Lower lobe of right lung (tissue), 2 donors: ENCODE measurements around the gene ARHGEF6. TPM values are rescaled to one million over a fixed set of nuclear protein-coding genes. Genes with fewer than 3 reads are reported as not detected.

ENCODE experiments used
- ATAC-seq, 2 donors: fragments of 200-7000 bp; cut with Tn5 transposase; one replicate each; pipeline ENCODE4 v1.9.1; 2020 to 2022; ENCODE audit warnings: mild to moderate bottlenecking in 2 of 2, moderate library complexity in 2 of 2
- DNase-seq: peaks from one replicate; pipeline ENCODE4 v3.0.0-alpha.2; 2020
- H3K27ac ChIP-seq: fragments of 200-600 bp; one replicate; pipeline ENCODE4 v1.8.0; 2022
- H3K27me3 ChIP-seq: fragments of 200-600 bp; one replicate; pipeline ENCODE4 v1.8.0; 2022; ENCODE audit warnings: low read depth
- H3K36me3 ChIP-seq: fragments of 200-600 bp; one replicate; pipeline ENCODE4 v1.8.0; 2022; ENCODE audit warnings: mild to moderate bottlenecking
- H3K4me1 ChIP-seq: fragments of 200-600 bp; one replicate; pipeline ENCODE4 v1.8.0; 2022
- H3K4me3 ChIP-seq: fragments of 200-600 bp; one replicate; pipeline ENCODE4 v1.8.0; 2022; ENCODE audit warnings: mild to moderate bottlenecking
- H3K9me3 ChIP-seq: fragments of 200-600 bp; one replicate; pipeline ENCODE4 v1.8.0; 2022
- CTCF ChIP-seq: fragments of 200-600 bp; IDR thresholded peaks from one replicate; pipeline ENCODE4 v1.8.0; 2022; ENCODE audit warnings: antibody characterized with exemption, mild to moderate bottlenecking
- intact Hi-C: fragments of 100-400 bp; cut with DNase I; formaldehyde crosslinking; loops from one replicate; pipeline ENCODE4 v1.11.0; 2022
- long read RNA-seq: library from polyadenylated mRNA; unstranded; transcript quantifications from one replicate; pipeline ENCODE4 v2.0.0, GENCODE V29; 2021
- total RNA-seq: library from RNA; stranded (reverse); fragmentation: NEBNext Ultra II Directional; extraction: Animal tissue kit (Norgen Biotek cat#: 25700); gene quantifications from one replicate; pipeline ENCODE4 v1.2.1, GENCODE V29; 2021
- donor health status: DM: no; HTN: yes; CAD: no; lungs with severe emphysema.

ARHGEF6 gene
- 33.7 TPM for total RNA-seq
- long read RNA-seq, full-length matches to known transcripts: 9 of 40 reads
- long read RNA-seq, partial matches to known transcripts: 5 of 40 reads
- long read RNA-seq, other reads (novel, unspliced or antisense): 26 of 40 reads

GRCh38 chrX:136780763-136781162 is at the start of gene ARHGEF6:
TSS of gene ARHGEF6 (minus strand) at chrX:136780932. CDS start at chrX:136780882, 50 bp downstream.
- Histone ChIP-seq H3K27ac (peak within 1 kb of the TSS; percentile 73), H3K4me1 (peaks cover 10% of the 10 kb centered on the region), H3K9me3 (no peaks in the 10 kb centered on the region), H3K27me3 (no peaks in the 10 kb centered on the region), H3K36me3 (no peaks in the 10 kb centered on the region), H3K4me3 (peak within 1 kb of the TSS; percentile 47)
- intact Hi-C loops: no loop called here
- ATAC-seq (peak; percentile 43 to 61), DNase-seq (no peak)
- no peak for TF ChIP-seq CTCF

DNA sequence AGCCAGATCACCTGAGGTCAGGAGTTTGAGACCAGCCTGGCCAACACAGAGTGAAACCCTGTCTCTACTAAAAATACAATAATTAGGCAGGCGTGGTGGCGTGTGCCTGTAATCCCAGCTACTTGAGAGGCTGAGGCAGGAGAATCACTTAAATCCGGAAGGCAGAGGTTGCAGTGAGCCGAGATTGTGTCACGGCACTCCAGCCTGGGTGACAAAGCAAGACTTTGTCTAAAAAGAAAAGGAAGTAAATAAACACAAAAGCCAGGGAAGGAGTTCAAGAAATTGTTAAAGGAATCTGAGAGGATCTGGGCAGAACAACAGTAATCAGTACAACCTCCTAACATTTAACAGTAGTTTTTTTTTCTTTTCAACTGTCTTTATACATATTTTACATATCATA is 48.7 kb upstream of the ARHGEF6 start:
- no peaks in the 10 kb centered on the region for H3K9me3 ChIP-seq
- TF ChIP-seq CTCF: no peak
- no peak overlapping the region for H3K4me3 ChIP-seq
- DNase-seq (no peak), ATAC-seq (no peak)
- no peak overlapping the region for H3K27ac ChIP-seq
- H3K36me3 ChIP-seq: no peaks in the 10 kb centered on the region
- no peaks in the 10 kb centered on the region for H3K27me3 ChIP-seq
- intact Hi-C loops: no loop called here
- no peaks in the 10 kb centered on the region for H3K4me1 ChIP-seq

DNA sequence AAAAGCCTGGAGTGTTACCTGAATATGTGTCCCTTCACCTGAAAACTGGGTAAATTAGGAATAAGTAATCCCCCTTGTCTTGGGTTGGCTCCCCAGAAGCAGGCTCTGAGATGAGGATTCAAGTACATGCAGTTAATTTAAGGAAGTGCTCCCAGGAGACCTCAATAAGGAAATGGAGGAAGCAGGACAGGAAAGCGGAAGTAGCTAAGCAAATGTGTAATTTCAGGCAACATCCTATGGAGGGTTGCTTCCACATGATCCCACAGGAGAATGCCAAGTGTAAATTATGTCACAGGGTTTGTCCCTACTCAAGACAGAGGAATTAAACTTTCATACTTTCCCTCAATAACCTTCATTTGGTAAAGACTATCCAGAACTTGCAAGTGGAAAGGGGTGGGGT is 48.1 kb upstream of the ARHGEF6 start:
- intact Hi-C loops: no loop called here
- H3K27me3 ChIP-seq: no peaks in the 10 kb centered on the region
- H3K27ac ChIP-seq: no peak overlapping the region
- H3K4me1 ChIP-seq: no peaks in the 10 kb centered on the region
- H3K9me3 ChIP-seq: no peaks in the 10 kb centered on the region
- no peak for DNase-seq
- no peaks in the 10 kb centered on the region for H3K36me3 ChIP-seq
- H3K4me3 ChIP-seq: no peak overlapping the region
- TF ChIP-seq CTCF: no peak
- ATAC-seq: peak; percentile 36 to 41

- Histone ChIP-seq H3K4me1 (no peaks in the 10 kb centered on the region), H3K27ac (no peak overlapping the region), H3K9me3 (no peaks in the 10 kb centered on the region), H3K36me3 (no peaks in the 10 kb centered on the region), H3K27me3 (no peaks in the 10 kb centered on the region), H3K4me3 (no peak overlapping the region)
- DNase-seq (no peak), ATAC-seq (no peak)
- intact Hi-C loops: no loop called here
- no peak for TF ChIP-seq CTCF
These were observed 46.3 kb upstream of the ARHGEF6 start for GRCh38 chrX:136827026-136827425.

DNA sequence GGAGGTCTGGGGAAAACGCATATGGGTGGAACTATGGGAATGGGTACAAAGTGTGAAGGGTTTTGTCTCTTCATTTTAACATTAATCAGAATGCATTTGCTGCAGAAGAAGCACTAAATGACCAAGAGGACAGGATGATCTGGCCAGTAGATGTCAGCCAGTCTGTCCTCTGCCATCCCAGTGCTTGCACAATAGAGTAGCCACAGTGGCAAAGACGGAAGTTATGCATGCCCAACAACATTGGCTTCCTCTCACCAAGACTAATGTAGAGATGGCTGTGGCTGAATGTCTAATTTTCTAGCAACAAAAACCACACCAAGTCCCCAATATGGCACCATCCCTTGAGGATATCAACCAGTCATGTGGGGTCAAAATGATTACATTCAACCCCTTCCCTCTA is 45.0 kb upstream of the ARHGEF6 start:
- ATAC-seq (no peak), DNase-seq (no peak)
- Histone ChIP-seq H3K4me1 (no peaks in the 10 kb centered on the region), H3K36me3 (no peaks in the 10 kb centered on the region), H3K27ac (no peak overlapping the region), H3K9me3 (no peaks in the 10 kb centered on the region), H3K27me3 (no peaks in the 10 kb centered on the region), H3K4me3 (no peak overlapping the region)
- intact Hi-C loops: no loop called here
- no peak for TF ChIP-seq CTCF

DNA sequence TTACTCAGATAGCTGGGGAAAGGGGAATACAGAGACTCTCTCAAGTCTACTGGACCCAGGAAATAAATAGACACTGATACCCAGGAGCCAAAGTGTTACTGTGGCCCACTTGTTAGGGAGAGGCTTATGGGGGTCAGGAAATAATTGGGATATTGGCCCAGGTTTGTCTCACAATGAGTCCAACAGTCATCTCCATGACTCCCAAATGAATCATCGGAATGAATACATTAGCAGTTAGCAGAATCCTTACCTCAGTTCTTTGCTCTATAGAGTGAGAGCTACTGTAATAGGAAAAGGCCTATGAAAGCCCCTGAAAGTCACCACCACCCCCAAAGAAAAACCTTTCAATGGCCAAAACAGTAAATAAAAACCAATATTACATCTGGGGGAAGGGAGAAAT is 42.4 kb upstream of the ARHGEF6 start:
- no peak for DNase-seq
- Histone ChIP-seq H3K4me3 (no peak overlapping the region), H3K9me3 (no peaks in the 10 kb centered on the region), H3K4me1 (no peaks in the 10 kb centered on the region), H3K27me3 (no peaks in the 10 kb centered on the region), H3K27ac (no peak overlapping the region), H3K36me3 (no peaks in the 10 kb centered on the region)
- no peak for ATAC-seq
- no peak for TF ChIP-seq CTCF
- intact Hi-C loops: no loop called here
